Activated naive CD8-positive, alpha-beta T cell treated with anti-CD3 and anti-CD28 coated beads, Interleukin-2, amount 10 ng/mL, durations not matched to agents 7 days and 5 days (primary cell): ENCODE measurements around the gene FBH1. TPM values are rescaled to one million over a fixed set of nuclear protein-coding genes. Genes with fewer than 3 reads are reported as not detected.
A peak's percentile ranks its signal among the peaks of the same experiment; 100 is the strongest.
"Not testable (repeated sequence)": the region's sequence is repeated elsewhere in the genome, so short reads cannot be mapped to it uniquely, and the experiment has no call there.

ENCODE experiments used
- ATAC-seq: fragments of 150-1000 bp; cut with Tn5 transposase; one replicate; pipeline ENCODE4 v1.10.0; 2021; ENCODE audit warnings: low read depth, moderate library complexity
- POLR2A ChIA-PET: fragments of 350-600 bp; sonication (Branson Sonifier 250); formaldehyde crosslinking; loops from one replicate; lab custom pipeline; 2021; ENCODE audit warnings: antibody characterized with exemption; lab: Charles Lee
- DNase-seq: peaks from one replicate; pipeline ENCODE4 v3.0.0; 2021
- H3K27ac Mint-ChIP-seq: one replicate; pipeline ENCODE4 v1.8.0; 2022; ENCODE audit warnings: mild to moderate bottlenecking, mixed read lengths
- H3K27me3 Mint-ChIP-seq: one replicate; pipeline ENCODE4 v1.8.0; 2022; ENCODE audit warnings: mild to moderate bottlenecking, moderate library complexity, mixed read lengths
- H3K36me3 Mint-ChIP-seq: one replicate; pipeline ENCODE4 v1.8.0; 2021; ENCODE audit warnings: mild to moderate bottlenecking, mixed read lengths
- H3K4me1 Mint-ChIP-seq: one replicate; pipeline ENCODE4 v1.8.0; 2021; ENCODE audit warnings: mixed read lengths
- H3K4me3 Mint-ChIP-seq: one replicate; pipeline ENCODE4 v1.8.0; 2022; ENCODE audit warnings: mild to moderate bottlenecking, moderate library complexity, mixed read lengths
- H3K9me3 Mint-ChIP-seq: one replicate; pipeline ENCODE4 v1.8.0; 2021; ENCODE audit warnings: mixed read lengths
- total RNA-seq, 2 experiments: library from RNA; stranded (reverse); gene quantifications; one replicate each; pipeline ENCODE4 v1.2.3, GENCODE V29; 2021

FBH1 gene
- total RNA-seq, 2 experiments from 2014 or later = 71.6 to 72.9 TPM

GRCh38 chr10:5898163-5898562 is 8.1 kb downstream of the FBH1 start:
- Mint-ChIP-seq H3K36me3 (peaks cover 43% of the 10 kb centered on the region), H3K27me3 (no peaks in the 10 kb centered on the region), H3K27ac (no peak overlapping the region), H3K9me3 (peaks cover 2% of the 10 kb centered on the region), H3K4me1 (peaks cover 18% of the 10 kb centered on the region), H3K4me3 (no peak overlapping the region)
- no peak for DNase-seq
- POLR2A ChIA-PET = no interaction called here
- ATAC-seq = no peak

GRCh38 chr10:5900247-5900646 is 10.2 kb downstream of the FBH1 start:
- DNase-seq = no peak
- no peak for ATAC-seq
- Mint-ChIP-seq H3K4me1 (peaks cover 15% of the 10 kb centered on the region), H3K9me3 (peaks cover 2% of the 10 kb centered on the region), H3K36me3 (peaks cover 43% of the 10 kb centered on the region), H3K27me3 (no peaks in the 10 kb centered on the region), H3K4me3 (no peak overlapping the region), H3K27ac (no peak overlapping the region)
- POLR2A ChIA-PET = no interaction called here

GRCh38 chr10:5902511-5903274 is 12.7 kb downstream of the FBH1 start:
- Mint-ChIP-seq H3K27ac (no peak overlapping the region), H3K4me1 (peaks cover 5% of the 10 kb centered on the region), H3K27me3 (no peaks in the 10 kb centered on the region), H3K36me3 (peaks cover 40% of the 10 kb centered on the region), H3K4me3 (no peak overlapping the region), H3K9me3 (peaks cover 2% of the 10 kb centered on the region)
- ATAC-seq (no peak), DNase-seq (no peak)
- POLR2A ChIA-PET = no interaction called here

- no peak for ATAC-seq
Observed at GRCh38 chr10:5903563-5903962, 13.5 kb downstream of the FBH1 start.

GRCh38 chr10:5904227-5904626 is 14.2 kb downstream of the FBH1 start:
- peaks cover 41% of the 10 kb centered on the region for H3K36me3 Mint-ChIP-seq
- ATAC-seq (no peak), DNase-seq (no peak)
- peaks cover 9% of the 10 kb centered on the region for H3K4me1 Mint-ChIP-seq
- no peak overlapping the region for H3K4me3 Mint-ChIP-seq
- POLR2A ChIA-PET = no interaction called here
- no peaks in the 10 kb centered on the region for H3K27me3 Mint-ChIP-seq
- H3K27ac Mint-ChIP-seq = no peak overlapping the region
- no peaks in the 10 kb centered on the region for H3K9me3 Mint-ChIP-seq

More at GRCh38 chr10:5903563-5903962, 13.5 kb downstream of the FBH1 start:
- H3K27me3 Mint-ChIP-seq = no peaks in the 10 kb centered on the region
- no peak overlapping the region for H3K27ac Mint-ChIP-seq
- POLR2A ChIA-PET = interaction anchor here (0.6 kb wide), 1 partner anchor 66 kb away, joined by 3 read pairs; no protein-coding TSS in a partner anchor
- H3K4me3 Mint-ChIP-seq = no peak overlapping the region
- peaks cover 40% of the 10 kb centered on the region for H3K36me3 Mint-ChIP-seq
- peaks cover 9% of the 10 kb centered on the region for H3K4me1 Mint-ChIP-seq
- H3K9me3 Mint-ChIP-seq = no peaks in the 10 kb centered on the region
- DNase-seq = no peak

- H3K27ac Mint-ChIP-seq = no peak overlapping the region
- peaks cover 41% of the 10 kb centered on the region for H3K36me3 Mint-ChIP-seq
- no peak for DNase-seq
- no peaks in the 10 kb centered on the region for H3K9me3 Mint-ChIP-seq
- no peak for ATAC-seq
- no peaks in the 10 kb centered on the region for H3K27me3 Mint-ChIP-seq
- H3K4me1 Mint-ChIP-seq = peaks cover 9% of the 10 kb centered on the region
- POLR2A ChIA-PET = no interaction called here
- H3K4me3 Mint-ChIP-seq = no peak overlapping the region
Observed at GRCh38 chr10:5905854-5906507, 15.9 kb downstream of the FBH1 start.

- no peak for ATAC-seq
- DNase-seq = no peak
- H3K4me3 Mint-ChIP-seq = no peak overlapping the region
- peaks cover 42% of the 10 kb centered on the region for H3K36me3 Mint-ChIP-seq
- H3K4me1 Mint-ChIP-seq = peaks cover 9% of the 10 kb centered on the region
- no peak overlapping the region for H3K27ac Mint-ChIP-seq
- POLR2A ChIA-PET = no interaction called here
- H3K27me3 Mint-ChIP-seq = no peaks in the 10 kb centered on the region
- no peaks in the 10 kb centered on the region for H3K9me3 Mint-ChIP-seq
Observed at GRCh38 chr10:5906651-5907050, 16.6 kb downstream of the FBH1 start.

- not testable (repeated sequence) for H3K9me3 Mint-ChIP-seq, H3K27me3 Mint-ChIP-seq, H3K4me3 Mint-ChIP-seq, ATAC-seq, H3K4me1 Mint-ChIP-seq, DNase-seq, H3K27ac Mint-ChIP-seq
- peaks cover 36% of the 10 kb centered on the region for H3K36me3 Mint-ChIP-seq
- POLR2A ChIA-PET = interaction anchor here (1.4 kb wide), 1 partner anchor 19 kb away, joined by 3 read pairs; the partner anchor contains the start of genes ANKRD16 and FBH1
Observed at GRCh38 chr10:5908676-5909075, 18.6 kb downstream of the FBH1 start.

GRCh38 chr10:5910323-5911100 is 20.5 kb downstream of the FBH1 start:
- DNase-seq = no peak
- Mint-ChIP-seq H3K27ac (no peak overlapping the region), H3K27me3 (no peaks in the 10 kb centered on the region), H3K9me3 (no peaks in the 10 kb centered on the region), H3K4me1 (peaks cover 6% of the 10 kb centered on the region), H3K36me3 (peaks cover 31% of the 10 kb centered on the region), H3K4me3 (no peak overlapping the region)
- no peak for ATAC-seq
- POLR2A ChIA-PET = no interaction called here

GRCh38 chr10:5911670-5912069 is 21.6 kb downstream of the FBH1 start:
- ATAC-seq (no peak), DNase-seq (no peak)
- H3K36me3 Mint-ChIP-seq = peaks cover 32% of the 10 kb centered on the region
- peak overlapping the region; percentile 10 for H3K27ac Mint-ChIP-seq
- no peaks in the 10 kb centered on the region for H3K27me3 Mint-ChIP-seq
- H3K4me3 Mint-ChIP-seq = no peak overlapping the region
- peaks cover 4% of the 10 kb centered on the region for H3K4me1 Mint-ChIP-seq
- POLR2A ChIA-PET = no interaction called here
- no peaks in the 10 kb centered on the region for H3K9me3 Mint-ChIP-seq

GRCh38 chr10:5913736-5914135 is 23.7 kb downstream of the FBH1 start:
- H3K27ac Mint-ChIP-seq = no peak overlapping the region
- H3K4me1 Mint-ChIP-seq = no peaks in the 10 kb centered on the region
- ATAC-seq = no peak
- no peak for DNase-seq
- no peaks in the 10 kb centered on the region for H3K9me3 Mint-ChIP-seq
- H3K4me3 Mint-ChIP-seq = no peak overlapping the region
- POLR2A ChIA-PET = no interaction called here
- H3K27me3 Mint-ChIP-seq = no peaks in the 10 kb centered on the region
- peaks cover 22% of the 10 kb centered on the region for H3K36me3 Mint-ChIP-seq

GRCh38 chr10:5915451-5915850 is 25.4 kb downstream of the FBH1 start:
- H3K4me3 Mint-ChIP-seq = no peak overlapping the region
- H3K27me3 Mint-ChIP-seq = no peaks in the 10 kb centered on the region
- no peak for ATAC-seq
- no peak overlapping the region for H3K27ac Mint-ChIP-seq
- H3K9me3 Mint-ChIP-seq = no peaks in the 10 kb centered on the region
- POLR2A ChIA-PET = no interaction called here
- H3K36me3 Mint-ChIP-seq = peaks cover 28% of the 10 kb centered on the region
- no peak for DNase-seq
- H3K4me1 Mint-ChIP-seq = no peaks in the 10 kb centered on the region

- Mint-ChIP-seq H3K4me1 (no peaks in the 10 kb centered on the region), H3K36me3 (peaks cover 31% of the 10 kb centered on the region), H3K9me3 (no peaks in the 10 kb centered on the region), H3K4me3 (no peak overlapping the region), H3K27ac (no peak overlapping the region), H3K27me3 (no peaks in the 10 kb centered on the region)
- ATAC-seq (no peak), DNase-seq (no peak)
- POLR2A ChIA-PET = no interaction called here
Observed at GRCh38 chr10:5917305-5917704, 27.3 kb downstream of the FBH1 start.
